IMR-90 (cell line): Measurements from ENCODE around the gene SLC35E4. TPM values are rescaled to one million over a fixed set of nuclear protein-coding genes. Genes with fewer than 3 reads are reported as not detected.

Source experiments
- ATAC-seq: fragments of 200-7000 bp; cut with Tn5 transposase; 2 replicates; pipeline ENCODE4 v1.9.1; 2020; ENCODE audit warnings: low read depth, mild to moderate bottlenecking, moderate library complexity
- BruUV-seq: library from RNA; stranded (reverse); fragments of 400-500 nt; replicated peaks from 2 replicates; lab custom pipeline; 2021; lab: Mats Ljungman, UMichigan
- CTCF ChIA-PET: fragments of 300-600 bp; formaldehyde crosslinking; extraction: SDS; loops from one replicate; lab custom pipeline; 2021; ENCODE audit warnings: antibody characterized with exemption; lab: Yijun Ruan, JAX
- POLR2A ChIA-PET: fragments of 300-600 bp; sonication (Branson Sonifier 250); formaldehyde crosslinking; loops from one replicate; lab custom pipeline; 2022; ENCODE audit warnings: antibody characterized with exemption; ENCODE audit not compliant: unreplicated experiment; lab: Charles Lee
- DNase-seq: peaks from one replicate; pipeline ENCODE4 v3.0.0; 2013
- H2AFZ ChIP-seq: replicated peaks from 2 replicates; pipeline ENCODE3; 2013; ENCODE audit warnings: low read length, mild to moderate bottlenecking; ENCODE audit not compliant: poor library complexity
- H2AK5ac ChIP-seq: 2 replicates; pipeline ENCODE4 v1.6.1; 2013; ENCODE audit warnings: low read depth, low read length, inconsistent platforms
- H2AK9ac ChIP-seq: replicated peaks from 2 replicates; pipeline ENCODE3; 2013; ENCODE audit warnings: mild to moderate bottlenecking, low read depth, low read length, moderate library complexity; ENCODE audit not compliant: poor library complexity
- H2BK120ac ChIP-seq: 2 replicates; pipeline ENCODE4 v1.6.1; 2013; ENCODE audit warnings: low read depth, low read length, inconsistent platforms
- H2BK15ac ChIP-seq: 3 replicates; pipeline ENCODE4 v1.6.1; 2013; ENCODE audit warnings: low read depth, low read length, inconsistent platforms
- H2BK20ac ChIP-seq: 2 replicates; pipeline ENCODE4 v1.6.1; 2013; ENCODE audit warnings: low read depth, mild to moderate bottlenecking, inconsistent platforms, low read length, moderate library complexity
- H2BK5ac ChIP-seq: 2 replicates; pipeline ENCODE4 v1.6.1; 2013; ENCODE audit warnings: mild to moderate bottlenecking, low read depth, low read length, inconsistent platforms; ENCODE audit not compliant: poor library complexity, severe bottlenecking
- H3K14ac ChIP-seq: replicated peaks from 2 replicates; pipeline ENCODE4 v1.6.1; 2013; ENCODE audit warnings: low read depth, low read length, inconsistent platforms
- H3K18ac ChIP-seq: 2 replicates; pipeline ENCODE4 v1.6.1; 2013; ENCODE audit warnings: low read depth, low read length, control low read depth
- H3K23ac ChIP-seq: 2 replicates; pipeline ENCODE4 v1.6.1; 2013; ENCODE audit warnings: low read depth, low read length, inconsistent platforms
- H3K27ac ChIP-seq: 2 replicates; pipeline ENCODE4 v1.5.1; 2013; ENCODE audit warnings: mild to moderate bottlenecking, control low read depth, low read length; ENCODE audit not compliant: insufficient read depth
- H3K27me3 ChIP-seq: 2 replicates; pipeline ENCODE4 v1.6.1; 2013; ENCODE audit warnings: low read length; ENCODE audit not compliant: control insufficient read depth, insufficient read depth
- H3K36me3 ChIP-seq: 2 replicates; pipeline ENCODE4 v1.6.1; 2013; ENCODE audit warnings: low read length, mixed read lengths; ENCODE audit not compliant: control insufficient read depth, insufficient read depth
- H3K4ac ChIP-seq: 2 replicates; pipeline ENCODE4 v1.6.1; 2013; ENCODE audit warnings: low read depth, low read length, inconsistent platforms
- H3K4me1 ChIP-seq: 2 replicates; pipeline ENCODE4 v1.6.1; 2013; ENCODE audit warnings: low read length, mixed read lengths; ENCODE audit not compliant: control insufficient read depth, insufficient read depth
- H3K4me2 ChIP-seq: 2 replicates; pipeline ENCODE4 v1.6.1; 2013; ENCODE audit warnings: low read depth, mild to moderate bottlenecking, control low read depth, low read length, moderate library complexity
- H3K4me3 ChIP-seq: 2 replicates; pipeline ENCODE4 v1.5.1; 2013; ENCODE audit warnings: low read depth, mild to moderate bottlenecking, control low read depth, low read length, moderate library complexity; ENCODE audit not compliant: insufficient read depth
- H3K56ac ChIP-seq: 2 replicates; pipeline ENCODE4 v1.6.1; 2013; ENCODE audit warnings: low read length, inconsistent platforms; ENCODE audit not compliant: insufficient read depth; ENCODE audit errors: extremely low read depth
- H3K79me1 ChIP-seq, 2 experiments: 2 replicates each; pipeline ENCODE4 v1.6.1; 2013; ENCODE audit warnings: low read length in 2 of 2, inconsistent platforms in 1 of 2, low read depth in 1 of 2
- H3K9ac ChIP-seq: 2 replicates; pipeline ENCODE4 v1.6.1; 2013; ENCODE audit warnings: low read depth, low read length, control low read depth
- H3K9me1 ChIP-seq: 2 replicates; pipeline ENCODE4 v1.6.1; 2013; ENCODE audit warnings: low read length, inconsistent platforms; ENCODE audit not compliant: insufficient read depth
- H3K9me3 ChIP-seq: 2 replicates; pipeline ENCODE4 v1.6.1; 2013; ENCODE audit warnings: low read length; ENCODE audit not compliant: control insufficient read depth, insufficient read depth
- H4K20me1 ChIP-seq: 2 replicates; pipeline ENCODE4 v1.6.1; 2013; ENCODE audit warnings: low read length, inconsistent platforms; ENCODE audit not compliant: insufficient read depth
- H4K5ac ChIP-seq: 2 replicates; pipeline ENCODE4 v1.6.1; 2013; ENCODE audit warnings: mild to moderate bottlenecking, low read depth, low read length, control low read depth
- H4K8ac ChIP-seq, 2 experiments: 2 replicates each; pipeline ENCODE4 v1.6.1; 2013; ENCODE audit warnings: low read depth in 2 of 2, low read length in 2 of 2, control low read depth in 1 of 2, inconsistent platforms in 1 of 2
- H4K91ac ChIP-seq: 2 replicates; pipeline ENCODE4 v1.6.1; 2013; ENCODE audit warnings: low read depth, low read length, inconsistent platforms; ENCODE audit not compliant: insufficient read depth
- BHLHE40 ChIP-seq: fragments of 150-350 bp; IDR thresholded peaks from 2 replicates; pipeline ENCODE4 v1.6.1; 2016; ENCODE audit warnings: mild to moderate bottlenecking, low read depth, low read length
- CEBPB ChIP-seq: IDR thresholded peaks from 2 replicates; pipeline ENCODE4 v1.6.1; 2012; ENCODE audit warnings: low read depth, low read length, improper control_type of control experiment
- CHD1 ChIP-seq: IDR thresholded peaks from 2 replicates; pipeline ENCODE4 v1.6.1; 2012; ENCODE audit warnings: low read depth, low read length, improper control_type of control experiment
- MAZ ChIP-seq: IDR thresholded peaks from 2 replicates; pipeline ENCODE4 v1.6.1; 2012; ENCODE audit warnings: low read depth, mild to moderate bottlenecking, low read length, improper control_type of control experiment, moderate library complexity, borderline replicate concordance
- RCOR1 ChIP-seq: IDR thresholded peaks from 2 replicates; pipeline ENCODE4 v1.6.1; 2012; ENCODE audit warnings: mild to moderate bottlenecking, low read length, improper control_type of control experiment; ENCODE audit not compliant: insufficient replicate concordance
- USF2 ChIP-seq: fragments of 150-350 bp; IDR thresholded peaks from 2 replicates; pipeline ENCODE4 v1.6.1; 2017; ENCODE audit warnings: mild to moderate bottlenecking, antibody characterized with exemption, low read length, low read depth
- WGBS, 2 experiments: methylation state at CpG; one replicate each; pipeline versions ENCODE4 v1.1.5 to v1.1.7; 2013; ENCODE audit warnings: missing lambda C conversion rate in 2 of 2; ENCODE audit not compliant: insufficient read length in 1 of 2; ENCODE audit errors: extremely low coverage in 2 of 2; 5-methylcytosine and 5-hydroxymethylcytosine counted together
- dilution Hi-C: fragments of 300-500 bp; cut with HindIII; formaldehyde crosslinking; loops from one replicate; pipeline ENCODE4 v1.14.3; 2018; ENCODE audit warnings: low sequenced_read_pairs; ENCODE audit not compliant: unreplicated experiment
- in situ Hi-C: fragments of 300-500 bp; cut with MboI; formaldehyde crosslinking; loops from 3 replicates; pipeline ENCODE4 v1.14.3; 2019; ENCODE audit warnings: low sequenced_read_pairs, inconsistent platforms, mixed read lengths
- intact Hi-C: fragments of 100-400 bp; cut with micrococcal nuclease; formaldehyde crosslinking; loops from 2 replicates; pipeline ENCODE4 v1.10.0; 2022
- polyA plus RNA-seq, 3 experiments: library from polyadenylated mRNA; depleted of rRNA; stranded (reverse); fragments of >200 nt; gene quantifications; 2 replicates each; pipeline ENCODE4 v1.2.3, GENCODE V29; 2012; ENCODE audit warnings: low replicate concordance in 1 of 3
- total RNA-seq: library from RNA; depleted of rRNA; stranded (reverse); fragments of >200 nt; gene quantifications from 2 replicates; pipeline ENCODE4 v1.2.3, GENCODE V29; 2012

Gene SLC35E4
- total and polyA plus RNA-seq, 2 of the 4 experiments (the other 2 are of a cell fraction): 5.7 to 6.8 TPM

GRCh38 chr22:30586414-30586813 is 49.2 kb upstream of the SLC35E4 start:
- Histone ChIP-seq H3K9ac (no peak overlapping the region), H3K18ac (no peak overlapping the region), H2AK5ac (no peak overlapping the region), H3K36me3 (peaks cover 74% of the 10 kb centered on the region), H3K79me1 (peaks cover 32 to 40% of the 10 kb centered on the region in 2 experiments), H4K91ac (no peak overlapping the region), H3K9me3 (no peaks in the 10 kb centered on the region), H3K56ac (no peak overlapping the region), H4K20me1 (peaks cover 18% of the 10 kb centered on the region), H2BK15ac (no peak overlapping the region), H2BK5ac (no peak overlapping the region), H2BK120ac (no peak overlapping the region), H3K27ac (no peak overlapping the region), H3K4ac (no peak overlapping the region), H2BK20ac (no peak overlapping the region), H3K14ac (no peak overlapping the region), H2AK9ac (peak overlapping the region; percentile 75), H4K5ac (no peak overlapping the region), H2AFZ (no peak overlapping the region), H3K4me3 (no peak overlapping the region), H3K9me1 (0 out of 2 replicates have a peak, but pooled peaks cover 4% of the 10 kb centered on the region), H3K23ac (no peak overlapping the region), H3K4me1 (no peaks in the 10 kb centered on the region), H3K27me3 (no peaks in the 10 kb centered on the region), H4K8ac (no peak overlapping the region), H3K4me2 (no peak overlapping the region)
- BruUV-seq: no TSS peak
- in situ Hi-C loops (no loop called here), dilution Hi-C loops (no loop called here), intact Hi-C loops (no loop called here)
- ATAC-seq (no peak), DNase-seq (no peak)
- ChIA-PET CTCF (no interaction called here), POLR2A (no interaction called here)
- WGBS, 2 experiments: no CpG with 5 or more reads among the region's 8 CpGs
- no peak for TF ChIP-seq CEBPB
- TF ChIP-seq RCOR1: no peak
- TF ChIP-seq BHLHE40: no peak
- TF ChIP-seq MAZ: no peak
- TF ChIP-seq CHD1: no peak
- no peak for TF ChIP-seq USF2
